SU-DHL-6 (cell line): ENCODE data around the gene AJM1.

ENCODE experiments used
- EZH2phosphoT487 ChIP-seq: fragments of 200-600 bp; sonication (generic), shearing (Covaris generic); conservative IDR thresholded peaks from 2 replicates; pipeline ENCODE4 v1.6.1; 2018; ENCODE audit warnings: mild to moderate bottlenecking, antibody characterized with exemption, low read length, moderate library complexity, mixed read lengths
- TF ChIP-seq, protein P1 (sequence below): fragments of 200-600 bp; sonication (generic); IDR thresholded peaks from one replicate; pipeline ENCODE4 v1.5.1; 2017; ENCODE audit warnings: antibody characterized with exemption, mild to moderate bottlenecking, low read length, moderate library complexity; ENCODE audit not compliant: insufficient read depth, poor library complexity, severe bottlenecking

DNA sequence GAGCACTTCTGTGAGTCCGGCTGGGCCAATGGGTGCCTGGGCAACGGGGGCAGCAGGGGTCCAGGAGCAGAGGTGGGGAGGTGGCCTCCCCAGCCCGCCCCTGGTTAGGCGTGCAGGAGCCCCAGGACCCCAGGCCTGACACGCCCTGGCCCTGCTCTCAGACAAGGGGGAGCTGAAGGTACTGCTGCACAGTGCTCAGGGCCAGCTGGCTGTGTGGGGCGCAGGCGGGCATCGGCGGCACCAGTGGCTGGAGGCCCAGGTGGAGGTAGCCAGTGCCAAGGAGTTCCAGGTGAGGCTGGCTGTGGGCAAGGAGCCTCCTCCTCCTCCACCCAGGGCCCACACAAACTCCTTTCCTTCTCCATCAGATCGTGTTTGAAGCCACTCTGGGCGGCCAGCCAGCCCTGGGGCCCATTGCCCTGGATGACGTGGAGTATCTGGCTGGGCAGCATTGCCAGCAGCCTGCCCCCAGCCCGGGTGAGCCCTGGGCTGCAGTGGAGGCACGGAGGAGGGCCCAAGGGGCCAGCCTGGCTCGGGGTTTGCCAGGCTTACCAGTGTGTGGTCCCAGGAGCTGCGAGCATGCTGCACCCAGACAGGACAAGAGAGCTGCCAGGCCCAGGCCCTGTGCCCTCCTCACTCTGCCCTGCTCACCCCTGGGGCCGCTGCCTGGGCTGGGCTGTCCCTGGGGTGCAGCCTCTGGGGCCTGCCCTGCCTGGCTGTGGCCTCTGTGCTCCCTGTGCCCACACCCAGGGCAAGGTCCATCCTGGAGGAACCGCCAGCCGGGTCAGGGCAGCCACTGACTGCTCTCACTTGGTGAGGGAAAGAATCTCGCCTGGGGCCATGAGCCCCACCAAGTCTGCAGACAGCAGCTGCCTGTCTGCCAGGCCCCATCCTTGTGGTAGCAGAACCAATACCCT, 16.8 kb downstream of the AJM1 start:
- TF ChIP-seq, protein P1, sequence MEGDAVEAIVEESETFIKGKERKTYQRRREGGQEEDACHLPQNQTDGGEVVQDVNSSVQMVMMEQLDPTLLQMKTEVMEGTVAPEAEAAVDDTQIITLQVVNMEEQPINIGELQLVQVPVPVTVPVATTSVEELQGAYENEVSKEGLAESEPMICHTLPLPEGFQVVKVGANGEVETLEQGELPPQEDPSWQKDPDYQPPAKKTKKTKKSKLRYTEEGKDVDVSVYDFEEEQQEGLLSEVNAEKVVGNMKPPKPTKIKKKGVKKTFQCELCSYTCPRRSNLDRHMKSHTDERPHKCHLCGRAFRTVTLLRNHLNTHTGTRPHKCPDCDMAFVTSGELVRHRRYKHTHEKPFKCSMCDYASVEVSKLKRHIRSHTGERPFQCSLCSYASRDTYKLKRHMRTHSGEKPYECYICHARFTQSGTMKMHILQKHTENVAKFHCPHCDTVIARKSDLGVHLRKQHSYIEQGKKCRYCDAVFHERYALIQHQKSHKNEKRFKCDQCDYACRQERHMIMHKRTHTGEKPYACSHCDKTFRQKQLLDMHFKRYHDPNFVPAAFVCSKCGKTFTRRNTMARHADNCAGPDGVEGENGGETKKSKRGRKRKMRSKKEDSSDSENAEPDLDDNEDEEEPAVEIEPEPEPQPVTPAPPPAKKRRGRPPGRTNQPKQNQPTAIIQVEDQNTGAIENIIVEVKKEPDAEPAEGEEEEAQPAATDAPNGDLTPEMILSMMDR: no peak
- TF ChIP-seq EZH2phosphoT487: no peak
